CD1c-positive myeloid dendritic cell (primary cell): ENCODE measurements around the gene ANO2.
"Not testable (repeated sequence)": the region's sequence is repeated elsewhere in the genome, so short reads cannot be mapped to it uniquely, and the experiment has no call there.

Experiments
- DNase-seq: peaks from one replicate; pipeline ENCODE4 v3.0.0-alpha.2; 2016; ENCODE audit errors: extremely low spot score

Gene ANO2

GRCh38 chr12:5669624-5670023 is 275.4 kb downstream of the ANO2 start:
- not testable (repeated sequence) for DNase-seq

GRCh38 chr12:5665615-5666014 is 279.4 kb downstream of the ANO2 start:
- no peak for DNase-seq

- DNase-seq, result no peak
Observed at GRCh38 chr12:5661811-5662210, 283.2 kb downstream of the ANO2 start.

- no peak for DNase-seq
Observed at GRCh38 chr12:5660238-5660637, 284.8 kb downstream of the ANO2 start.

- not testable (repeated sequence) for DNase-seq
Observed at GRCh38 chr12:5658339-5658941, 286.6 kb downstream of the ANO2 start.

GRCh38 chr12:5656836-5657235 is 288.2 kb downstream of the ANO2 start:
- no peak for DNase-seq

- no peak for DNase-seq
Observed at GRCh38 chr12:5655120-5655519, 289.9 kb downstream of the ANO2 start.

- DNase-seq, result no peak
Observed at GRCh38 chr12:5654019-5654418, 291.0 kb downstream of the ANO2 start.

- no peak for DNase-seq
Observed at GRCh38 chr12:5650829-5651461, 294.1 kb downstream of the ANO2 start.

GRCh38 chr12:5650281-5650680 is 294.8 kb downstream of the ANO2 start:
- DNase-seq, result no peak

GRCh38 chr12:5648692-5649359 is 296.2 kb downstream of the ANO2 start:
- no peak for DNase-seq

- DNase-seq, result no peak
Observed at GRCh38 chr12:5643266-5643665, 301.8 kb downstream of the ANO2 start.

- no peak for DNase-seq
Observed at GRCh38 chr12:5637698-5638097, 307.4 kb downstream of the ANO2 start.

- DNase-seq, result no peak
Observed at GRCh38 chr12:5636907-5637306, 308.2 kb downstream of the ANO2 start.

- DNase-seq, result no peak
Observed at GRCh38 chr12:5633106-5633505, 312.0 kb downstream of the ANO2 start.

GRCh38 chr12:5632453-5632852 is 312.6 kb downstream of the ANO2 start:
- DNase-seq, result no peak

GRCh38 chr12:5631497-5631896 is 313.6 kb downstream of the ANO2 start:
- DNase-seq, result no peak

- no peak for DNase-seq
Observed at GRCh38 chr12:5630726-5631125, 314.3 kb downstream of the ANO2 start.

- DNase-seq, result no peak
Observed at GRCh38 chr12:5628501-5628900, 316.6 kb downstream of the ANO2 start.

GRCh38 chr12:5627053-5627630 is 317.9 kb downstream of the ANO2 start:
- DNase-seq, result no peak

- DNase-seq, result no peak
Observed at GRCh38 chr12:5626151-5626550, 318.9 kb downstream of the ANO2 start.

GRCh38 chr12:5624486-5625272 is 320.4 kb downstream of the ANO2 start:
- no peak for DNase-seq
